ENCODE data around the gene CAMK2N2. TPM values are rescaled to one million over a fixed set of nuclear protein-coding genes. Genes with fewer than 3 reads are reported as not detected.

The CAMK2N2 gene
- total RNA-seq, 6 experiments from 2014 or later = 0.21 to 0.42 (median 0.24) TPM; not detected in 3

DNA sequence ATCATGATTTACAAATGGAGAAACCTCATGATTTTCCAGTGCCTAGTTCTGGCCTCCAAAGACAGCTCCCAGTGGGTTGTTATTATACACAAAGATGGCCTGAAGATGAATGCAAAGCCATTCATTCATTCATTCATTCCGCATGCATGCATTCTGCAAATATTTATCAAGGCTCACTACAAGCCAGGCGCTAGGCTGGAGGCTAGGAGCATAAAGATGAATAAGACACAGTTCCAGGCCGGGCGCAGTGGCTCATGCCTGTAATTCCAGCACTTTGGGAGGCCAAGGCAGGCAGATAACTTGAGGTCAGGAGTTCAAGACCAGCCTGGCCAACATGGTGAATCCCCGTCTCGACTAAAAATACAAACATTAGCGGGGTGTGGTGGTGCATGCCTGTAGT is 35.3 kb upstream of the CAMK2N2 start:
- ATAC-seq (no peak), DNase-seq (no peak)
- TF ChIP-seq, protein P1, sequence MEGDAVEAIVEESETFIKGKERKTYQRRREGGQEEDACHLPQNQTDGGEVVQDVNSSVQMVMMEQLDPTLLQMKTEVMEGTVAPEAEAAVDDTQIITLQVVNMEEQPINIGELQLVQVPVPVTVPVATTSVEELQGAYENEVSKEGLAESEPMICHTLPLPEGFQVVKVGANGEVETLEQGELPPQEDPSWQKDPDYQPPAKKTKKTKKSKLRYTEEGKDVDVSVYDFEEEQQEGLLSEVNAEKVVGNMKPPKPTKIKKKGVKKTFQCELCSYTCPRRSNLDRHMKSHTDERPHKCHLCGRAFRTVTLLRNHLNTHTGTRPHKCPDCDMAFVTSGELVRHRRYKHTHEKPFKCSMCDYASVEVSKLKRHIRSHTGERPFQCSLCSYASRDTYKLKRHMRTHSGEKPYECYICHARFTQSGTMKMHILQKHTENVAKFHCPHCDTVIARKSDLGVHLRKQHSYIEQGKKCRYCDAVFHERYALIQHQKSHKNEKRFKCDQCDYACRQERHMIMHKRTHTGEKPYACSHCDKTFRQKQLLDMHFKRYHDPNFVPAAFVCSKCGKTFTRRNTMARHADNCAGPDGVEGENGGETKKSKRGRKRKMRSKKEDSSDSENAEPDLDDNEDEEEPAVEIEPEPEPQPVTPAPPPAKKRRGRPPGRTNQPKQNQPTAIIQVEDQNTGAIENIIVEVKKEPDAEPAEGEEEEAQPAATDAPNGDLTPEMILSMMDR (IDR thresholded peaks at IDR 0.05) = no peak
- no peak for TF ChIP-seq POLR2A (IDR thresholded peaks at IDR 0.05)
- Histone ChIP-seq H3K4me3 (no peak overlapping the region), H3K36me3 (peaks cover 0 to 11% (median 4%) of the 10 kb centered on the region in 4 donors), H3K27me3 (no peaks in the 10 kb centered on the region), H3K9me3 (no peaks in the 10 kb centered on the region), H3K4me1 (peaks cover 0 to 8% (median 6%) of the 10 kb centered on the region in 4 donors), H3K27ac (no peak overlapping the region)
- intact Hi-C loops (cut with DNase I) = loop anchor here in 1 of 2 donors (10.0 kb wide), 1 partner anchor 402 kb away; no protein-coding TSS in a partner anchor
- no CpG with 5 or more reads among the region's 7 CpGs for WGBS (ENCODE audit: insufficient coverage, low coverage, low lambda C conversion rate, missing lambda C conversion rate)

DNA sequence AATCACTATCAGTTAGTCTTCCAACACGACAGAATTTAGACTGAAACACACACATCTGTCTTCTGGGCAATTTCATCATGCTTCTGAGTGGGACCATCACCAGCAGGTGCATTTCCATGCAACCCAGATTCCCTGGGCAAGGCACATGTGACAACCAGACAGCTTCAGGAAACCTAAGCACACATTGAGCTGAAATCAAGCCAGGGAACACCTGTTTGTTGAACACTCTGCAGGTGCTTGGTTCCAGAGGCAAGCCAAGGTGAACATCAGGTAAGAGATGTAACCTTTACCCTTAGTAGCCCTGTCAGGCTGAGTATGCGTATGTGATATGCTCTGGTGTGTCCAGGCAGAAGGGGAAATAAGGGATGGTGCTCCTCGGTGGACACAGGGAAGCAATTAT is 34.4 kb upstream of the CAMK2N2 start:
- TF ChIP-seq, protein P1 (IDR thresholded peaks at IDR 0.05) = no peak
- no peak for TF ChIP-seq POLR2A (IDR thresholded peaks at IDR 0.05)
- Histone ChIP-seq H3K4me1 (peaks cover 0 to 8% (median 6%) of the 10 kb centered on the region in 4 donors), H3K27ac (no peak overlapping the region), H3K27me3 (no peaks in the 10 kb centered on the region), H3K4me3 (no peak overlapping the region), H3K9me3 (no peaks in the 10 kb centered on the region), H3K36me3 (peaks cover 0 to 5% (median 2%) of the 10 kb centered on the region in 4 donors)
- intact Hi-C loops (cut with DNase I) = loop anchor here in 1 of 2 donors (10.0 kb wide), 1 partner anchor 401 kb away; no protein-coding TSS in a partner anchor
- DNase-seq (no peak), ATAC-seq (no peak)
- WGBS (ENCODE audit: insufficient coverage, low coverage, low lambda C conversion rate, missing lambda C conversion rate) = 26% methylated on average over 2 of the region's 3 CpGs

DNA sequence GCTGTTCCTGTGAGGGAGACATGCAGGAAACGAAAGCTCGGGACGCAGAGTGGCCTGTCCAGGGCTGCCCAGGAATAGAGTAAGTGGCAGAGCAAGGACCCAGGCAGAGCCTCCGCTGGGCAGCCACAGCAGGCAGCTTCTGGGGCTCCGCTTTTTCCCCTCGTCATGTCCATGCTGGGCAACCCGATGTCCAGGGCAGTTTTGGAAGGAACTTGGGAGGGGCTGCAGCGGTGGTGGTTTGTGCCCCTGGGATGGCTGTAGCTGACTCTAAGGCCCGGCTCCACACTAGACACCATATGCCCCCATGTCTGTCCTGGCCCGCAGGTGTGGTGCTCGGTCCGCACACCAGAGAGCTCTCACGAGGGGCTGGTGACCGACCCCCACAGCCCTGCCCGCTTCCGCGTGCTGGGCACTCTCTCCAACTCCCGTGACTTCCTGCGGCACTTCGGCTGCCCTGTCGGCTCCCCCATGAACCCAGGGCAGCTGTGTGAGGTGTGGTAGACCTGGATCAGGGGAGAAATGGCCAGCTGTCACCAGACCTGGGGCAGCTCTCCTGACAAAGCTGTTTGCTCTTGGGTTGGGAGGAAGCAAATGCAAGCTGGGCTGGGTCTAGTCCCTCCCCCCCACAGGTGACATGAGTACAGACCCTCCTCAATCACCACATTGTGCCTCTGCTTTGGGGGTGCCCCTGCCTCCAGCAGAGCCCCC is 30.5 kb upstream of the CAMK2N2 start:
- no peak overlapping the region for H3K27ac ChIP-seq
- 82% methylated on average over 2 of the region's 21 CpGs for WGBS (ENCODE audit: insufficient coverage, low coverage, low lambda C conversion rate, missing lambda C conversion rate)
- H3K4me1 ChIP-seq = no peaks in the 10 kb centered on the region
- no peak for TF ChIP-seq POLR2A (IDR thresholded peaks at IDR 0.05)
- TF ChIP-seq, protein P1 (IDR thresholded peaks at IDR 0.05) = no peak
- no peaks in the 10 kb centered on the region for H3K27me3 ChIP-seq
- H3K4me3 ChIP-seq = no peak overlapping the region
- H3K9me3 ChIP-seq = no peaks in the 10 kb centered on the region
- no peaks in the 10 kb centered on the region for H3K36me3 ChIP-seq
- ATAC-seq = no peak
- intact Hi-C loops (cut with DNase I) = loop anchor here in 1 of 2 donors (10.0 kb wide), 1 partner anchor 397 kb away; no protein-coding TSS in a partner anchor
- no peak for DNase-seq

DNA sequence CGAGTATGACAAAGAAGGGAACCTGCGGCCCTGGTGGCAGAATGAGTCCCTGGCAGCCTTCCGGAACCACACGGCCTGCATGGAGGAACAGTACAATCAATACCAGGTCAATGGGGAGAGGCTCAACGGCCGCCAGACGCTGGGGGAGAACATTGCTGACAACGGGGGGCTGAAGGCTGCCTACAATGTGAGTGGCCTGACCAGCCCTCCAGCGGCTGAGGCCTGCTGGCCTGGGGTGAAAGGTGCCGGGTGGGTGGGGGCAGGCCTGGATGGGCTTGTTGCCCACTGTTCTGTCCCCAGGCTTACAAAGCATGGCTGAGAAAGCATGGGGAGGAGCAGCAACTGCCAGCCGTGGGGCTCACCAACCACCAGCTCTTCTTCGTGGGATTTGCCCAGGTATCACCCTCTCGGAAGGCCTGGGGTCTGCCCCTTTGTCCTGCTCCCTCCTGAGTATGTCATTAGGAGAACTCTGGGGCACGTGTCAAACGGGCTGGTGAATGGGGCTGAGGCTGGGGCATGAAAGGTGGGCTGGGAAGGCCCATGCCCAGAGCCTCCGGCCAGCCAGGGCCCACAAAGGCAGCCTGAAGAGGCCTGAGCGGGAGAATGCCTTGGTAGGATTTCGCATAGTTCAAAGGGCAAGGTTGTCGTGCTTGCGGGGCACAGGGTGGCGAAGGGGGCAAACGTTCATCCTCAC is 29.8 kb upstream of the CAMK2N2 start:
- Histone ChIP-seq H3K36me3 (no peaks in the 10 kb centered on the region), H3K4me1 (no peaks in the 10 kb centered on the region), H3K9me3 (no peaks in the 10 kb centered on the region), H3K27me3 (no peaks in the 10 kb centered on the region), H3K27ac (no peak overlapping the region), H3K4me3 (no peak overlapping the region)
- DNase-seq (no peak), ATAC-seq (no peak)
- TF ChIP-seq POLR2A (IDR thresholded peaks at IDR 0.05) = no peak
- TF ChIP-seq, protein P1 (IDR thresholded peaks at IDR 0.05) = no peak
- 63% methylated on average over 12 of the region's 22 CpGs for WGBS (ENCODE audit: insufficient coverage, low coverage, low lambda C conversion rate, missing lambda C conversion rate)
- intact Hi-C loops (cut with DNase I) = loop anchor here in 1 of 2 donors (10.0 kb wide), 1 partner anchor 396 kb away; no protein-coding TSS in a partner anchor

All from right lobe of liver (tissue), 6 donors.